Activated T-cell treated with anti-CD3 and anti-CD28 coated beads, Interleukin-2, amount 50 U/mL, for 48 hours (primary cell): Measurements from ENCODE around the gene BRCA1.

Experiments
- DNase-seq, 2 experiments: peaks; one replicate each; pipeline ENCODE4 v3.0.0-alpha.2; 2020

Gene BRCA1

DNA sequence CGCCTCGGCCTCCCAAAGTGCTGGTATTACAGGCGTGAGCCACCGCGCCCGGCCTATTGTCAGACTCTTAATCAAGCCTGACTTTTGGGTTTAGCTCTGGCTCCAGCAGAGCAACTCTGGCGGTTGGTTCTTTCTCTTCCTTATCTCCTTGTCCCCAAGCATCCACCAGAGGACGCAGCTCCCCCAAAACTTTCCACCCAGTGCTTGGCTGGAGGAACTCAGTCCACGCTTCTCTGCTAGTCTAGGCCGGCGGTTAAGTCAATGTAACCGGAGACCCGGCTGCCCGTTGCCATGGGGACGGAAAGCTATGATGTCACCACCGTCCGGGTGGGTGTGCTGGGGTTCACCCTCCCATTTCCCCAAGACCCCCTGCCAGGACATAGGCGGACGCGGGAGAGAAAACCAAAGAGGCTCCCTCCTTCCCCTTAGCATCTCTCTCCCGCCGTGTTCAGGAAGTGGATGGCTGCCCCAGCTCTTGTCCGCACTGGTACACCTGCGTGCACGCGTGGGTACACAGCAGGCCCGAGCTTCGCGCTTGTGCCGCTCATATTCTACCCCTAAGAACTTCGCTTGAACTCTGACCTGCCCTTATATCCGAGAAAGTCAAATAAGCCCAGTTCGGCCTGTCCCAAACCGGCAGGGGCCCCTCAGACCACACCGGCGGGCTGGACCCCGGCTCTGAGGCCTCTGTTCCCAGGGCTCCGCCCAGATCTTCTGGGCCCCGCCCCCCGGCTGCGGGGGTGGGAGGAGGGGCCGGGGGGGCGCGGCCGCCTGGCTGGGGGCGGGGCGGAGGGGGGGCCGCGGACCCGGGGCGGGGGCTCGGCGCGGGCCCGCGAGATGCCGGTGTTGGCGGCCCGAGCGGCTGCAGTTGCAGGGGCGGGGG is 100.5 kb downstream of the BRCA1 start, which contains the start of gene RND2:
Gene RND2, plus strand, starts transcription at position 825 of the 883 bp plus-strand sequence. CDS start 117 bp downstream, outside the sequence.
- peak; percentile 84 to 87 for DNase-seq

GRCh38 chr17:43021741-43022512 is 103.2 kb downstream of the BRCA1 start, which contains the start of gene VAT1:
VAT1 (minus strand) TSS chr17:43022385; CDS start chr17:43022322, 63 bp downstream.
- peak; percentile 78 to 80 for DNase-seq

GRCh38 chr17:43020789-43021740 is 104.1 kb downstream of the BRCA1 start:
- no peak for DNase-seq

GRCh38 chr17:43020030-43020621 is 105.0 kb downstream of the BRCA1 start:
- no peak for DNase-seq

DNA sequence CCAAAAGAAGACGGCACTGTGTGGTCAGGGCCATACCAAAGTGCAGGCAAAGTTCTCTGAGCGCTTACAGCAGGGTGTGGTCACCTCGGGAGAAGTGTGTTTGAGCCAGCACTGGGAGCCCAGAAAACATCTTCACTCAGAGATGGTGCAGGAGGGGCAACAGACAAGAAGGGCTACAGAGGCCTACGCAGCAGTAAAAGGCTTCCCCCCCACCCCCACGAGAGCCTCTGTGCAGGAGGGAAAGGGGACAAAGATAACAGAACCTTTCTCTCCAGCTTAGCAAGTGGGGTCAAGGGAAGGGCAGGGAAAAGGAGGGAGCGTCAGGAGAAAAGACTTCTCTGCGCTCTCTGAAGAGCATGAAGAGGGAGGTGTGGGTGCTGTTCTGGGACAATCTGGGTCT is 105.7 kb downstream of the BRCA1 start:
- no peak for DNase-seq

- DNase-seq = no peak
Observed at GRCh38 chr17:43018932-43019331, 106.2 kb downstream of the BRCA1 start.

- no peak for DNase-seq
Observed at GRCh38 chr17:43018008-43018853, 106.9 kb downstream of the BRCA1 start.

DNA sequence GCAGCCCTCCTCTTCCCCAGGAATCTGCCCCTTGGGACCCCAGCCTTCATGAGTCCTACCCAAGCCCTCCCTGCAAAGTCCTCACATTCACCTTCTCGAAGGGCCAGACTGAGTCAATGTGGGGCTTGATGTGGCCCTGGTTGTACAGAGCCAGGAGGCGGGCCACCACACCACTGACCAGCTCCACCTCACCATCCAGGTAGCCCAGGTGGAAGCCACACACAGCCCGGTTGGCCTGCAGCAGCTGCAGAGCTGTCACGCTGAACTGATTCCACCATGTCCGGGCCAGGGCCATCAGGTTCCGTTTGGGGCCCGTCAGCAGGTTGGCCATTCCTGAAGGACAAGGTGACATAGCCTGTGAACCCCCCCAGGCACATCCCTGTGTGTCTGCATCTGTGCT is 108.9 kb downstream of the BRCA1 start:
- no peak for DNase-seq

DNA sequence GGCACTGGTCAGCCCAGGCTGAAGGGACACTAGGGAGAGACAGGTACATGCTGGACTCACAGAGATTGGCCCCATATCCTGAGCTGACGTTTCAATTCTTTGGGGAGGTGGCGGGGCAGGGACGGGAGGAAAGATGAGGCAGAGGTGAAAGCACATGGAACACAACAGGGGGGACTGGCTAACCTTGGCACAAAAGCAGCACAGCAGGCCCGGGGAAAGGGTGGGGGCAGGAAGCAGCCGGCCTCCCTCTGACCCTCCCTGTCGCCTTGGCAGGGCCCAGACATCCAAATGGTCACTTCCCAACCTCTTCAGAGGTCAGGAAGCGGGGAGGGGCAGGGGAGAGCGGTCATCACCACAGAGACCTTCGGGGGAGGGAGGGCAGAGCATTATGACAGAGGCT is 109.6 kb downstream of the BRCA1 start:
- DNase-seq = no peak

DNA sequence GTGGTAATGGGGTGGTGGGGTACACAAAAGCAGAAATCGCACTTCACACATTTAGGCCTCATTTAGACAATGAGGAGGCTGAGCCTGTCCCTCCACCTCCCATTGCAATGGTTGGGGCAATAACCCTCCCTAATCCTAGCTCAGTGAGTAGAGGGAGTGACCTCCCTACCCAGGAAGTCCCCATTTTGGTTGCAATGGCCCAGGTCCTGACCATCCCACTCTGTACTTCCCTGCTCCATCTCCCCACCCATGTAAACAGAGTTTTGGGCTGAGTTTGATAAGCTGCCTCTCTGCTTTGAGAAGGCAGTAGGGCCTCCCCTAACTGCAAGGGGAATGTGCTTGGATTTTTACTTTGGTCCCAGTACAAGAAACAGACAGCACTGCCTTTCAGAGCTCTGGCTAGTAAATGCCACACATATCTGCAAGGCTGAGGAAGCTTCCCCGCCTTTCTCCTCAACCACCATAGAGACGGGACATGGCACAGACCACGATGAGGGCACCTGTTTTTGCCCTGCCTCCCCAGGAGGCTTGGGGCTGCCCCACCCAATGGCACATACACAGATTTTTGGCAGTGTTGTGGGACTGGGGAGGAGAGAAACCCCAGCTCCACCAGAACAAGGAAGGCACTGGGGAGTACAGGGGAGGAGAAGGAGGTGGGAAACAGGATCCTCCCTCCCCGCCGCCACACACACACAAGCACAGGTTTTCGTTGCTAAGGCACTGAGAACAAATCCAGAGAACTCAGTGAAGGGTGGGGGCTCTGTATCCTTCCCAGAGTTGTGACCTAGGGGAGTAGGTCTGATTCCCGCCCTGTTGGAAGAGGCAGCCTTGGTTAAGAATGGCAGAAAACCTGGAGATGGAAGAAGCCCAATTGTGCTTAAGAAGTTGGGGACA is 110.3 kb downstream of the BRCA1 start:
- DNase-seq = no peak

DNA sequence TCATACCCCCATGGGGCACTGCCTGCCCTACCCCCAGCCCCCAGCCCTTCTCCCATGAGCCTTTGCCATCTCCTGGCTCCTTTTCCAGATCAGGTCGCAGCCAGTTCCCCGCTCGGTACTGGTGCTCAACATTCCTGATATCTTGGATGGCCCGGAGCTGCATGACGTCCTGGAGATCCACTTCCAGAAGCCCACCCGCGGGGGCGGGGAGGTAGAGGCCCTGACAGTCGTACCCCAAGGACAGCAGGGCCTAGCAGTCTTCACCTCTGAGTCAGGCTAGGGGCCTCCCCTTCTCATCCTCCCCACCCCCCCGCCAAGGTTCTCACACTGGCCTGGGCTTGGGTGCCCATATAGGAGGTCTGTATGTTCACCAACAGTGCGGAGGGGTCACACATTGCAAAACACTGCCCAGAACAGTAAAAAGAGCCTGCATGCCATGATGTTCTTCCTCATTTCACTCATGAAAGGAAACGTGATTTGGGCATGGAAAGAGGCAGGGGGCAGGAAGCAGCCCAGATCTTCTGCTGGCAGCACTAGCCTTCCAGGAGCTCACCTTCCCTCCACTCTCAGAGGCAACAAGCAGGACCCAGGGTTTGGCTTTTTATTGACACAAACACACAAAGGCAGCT is 111.0 kb downstream of the BRCA1 start:
- DNase-seq = no peak

DNA sequence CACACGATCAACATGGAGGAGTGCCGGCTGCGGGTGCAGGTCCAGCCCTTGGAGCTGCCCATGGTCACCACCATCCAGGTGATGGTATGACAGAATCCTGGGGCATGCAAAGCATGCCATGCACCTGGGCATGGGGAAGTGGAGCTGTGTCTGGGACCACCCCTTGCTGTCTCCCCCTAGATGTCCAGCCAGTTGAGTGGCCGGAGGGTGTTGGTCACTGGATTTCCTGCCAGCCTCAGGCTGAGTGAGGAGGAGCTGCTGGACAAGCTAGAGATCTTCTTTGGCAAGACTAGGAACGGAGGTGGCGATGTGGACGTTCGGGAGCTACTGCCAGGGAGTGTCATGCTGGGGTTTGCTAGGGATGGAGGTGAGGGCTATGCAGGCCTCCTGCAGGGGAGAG is 111.9 kb downstream of the BRCA1 start:
- no peak for DNase-seq

GRCh38 chr17:43011728-43012472 is 113.3 kb downstream of the BRCA1 start:
- DNase-seq = no peak

DNA sequence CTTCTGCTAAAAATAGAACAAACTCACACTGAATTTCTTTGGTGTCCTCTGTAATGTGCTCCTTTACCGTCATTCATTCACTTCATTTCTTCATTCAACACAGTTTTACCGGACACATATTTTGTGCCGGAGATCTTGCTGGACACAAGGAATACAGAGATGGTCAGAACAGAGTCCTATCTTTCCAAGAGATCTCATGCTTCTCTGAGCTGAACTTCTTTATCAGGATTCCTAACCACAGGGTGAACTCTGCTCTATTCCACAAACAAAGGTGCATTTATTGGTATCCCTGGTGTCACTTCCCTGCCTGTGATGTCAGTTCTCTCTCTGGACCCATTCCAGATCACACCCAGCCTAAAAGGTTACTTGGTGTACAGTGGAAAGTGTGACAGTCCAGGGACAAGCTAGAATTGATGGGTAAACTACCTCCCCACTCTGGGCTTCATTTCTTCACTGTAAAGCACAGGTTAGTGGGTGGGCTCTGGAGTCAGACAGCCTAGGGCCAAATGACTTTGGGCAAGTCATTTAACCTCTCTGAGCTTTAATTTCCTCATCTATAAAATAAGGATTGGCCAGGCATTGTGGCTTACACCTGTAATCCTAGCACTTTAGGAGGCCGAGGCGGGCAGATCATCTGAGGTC is 114.4 kb downstream of the BRCA1 start:
- DNase-seq = no peak

DNA sequence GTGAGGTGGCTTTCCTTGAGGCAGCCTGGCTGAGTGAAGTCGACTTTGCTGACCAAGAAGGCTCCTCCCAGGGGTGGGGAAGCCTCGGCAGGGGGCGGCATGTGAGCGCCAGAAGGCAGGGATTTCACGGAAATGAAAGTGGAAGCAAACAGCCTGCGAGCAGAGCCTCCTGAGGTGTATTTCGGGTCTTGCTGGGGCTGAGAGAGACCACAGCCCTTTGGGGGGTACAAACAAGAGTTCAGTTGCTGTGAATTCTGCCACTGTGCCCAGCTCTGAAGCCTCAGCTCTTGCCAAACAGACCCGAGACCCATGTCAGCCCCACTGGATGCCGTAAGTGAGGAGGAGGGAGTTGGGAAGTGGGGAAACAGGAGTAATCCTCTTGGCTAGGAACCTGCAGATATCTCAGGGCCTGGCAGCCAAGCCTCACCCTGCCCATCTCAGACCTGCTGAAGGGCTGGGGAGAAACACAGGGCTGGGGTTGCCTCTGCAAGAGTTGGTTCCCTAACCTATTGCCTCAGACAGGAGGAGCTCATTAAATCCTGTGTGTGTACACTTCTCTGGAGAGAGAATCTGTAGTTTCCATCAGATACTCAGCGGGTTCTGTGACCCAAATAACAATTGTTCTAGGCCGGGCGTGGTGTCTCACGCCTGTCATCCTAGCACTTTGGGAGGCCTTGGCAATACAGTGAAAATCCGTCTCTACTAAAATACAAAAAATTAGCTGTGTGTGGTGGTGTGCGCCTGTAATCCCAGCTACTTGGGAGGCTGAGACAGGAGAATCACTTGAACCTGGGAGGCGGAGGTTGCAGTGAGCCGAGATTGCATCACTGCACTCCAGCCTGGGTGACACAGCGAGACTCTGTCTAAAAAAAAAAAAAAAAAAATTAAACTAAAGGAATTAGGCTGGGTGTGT is 118.3 kb downstream of the BRCA1 start, which contains the start of gene IFI35:
Gene IFI35, plus strand, starts transcription at position 146 of the 913 bp plus-strand sequence. Its CDS starts 164 bp downstream, at position 310.
- peak; percentile 90 to 91 for DNase-seq

DNA sequence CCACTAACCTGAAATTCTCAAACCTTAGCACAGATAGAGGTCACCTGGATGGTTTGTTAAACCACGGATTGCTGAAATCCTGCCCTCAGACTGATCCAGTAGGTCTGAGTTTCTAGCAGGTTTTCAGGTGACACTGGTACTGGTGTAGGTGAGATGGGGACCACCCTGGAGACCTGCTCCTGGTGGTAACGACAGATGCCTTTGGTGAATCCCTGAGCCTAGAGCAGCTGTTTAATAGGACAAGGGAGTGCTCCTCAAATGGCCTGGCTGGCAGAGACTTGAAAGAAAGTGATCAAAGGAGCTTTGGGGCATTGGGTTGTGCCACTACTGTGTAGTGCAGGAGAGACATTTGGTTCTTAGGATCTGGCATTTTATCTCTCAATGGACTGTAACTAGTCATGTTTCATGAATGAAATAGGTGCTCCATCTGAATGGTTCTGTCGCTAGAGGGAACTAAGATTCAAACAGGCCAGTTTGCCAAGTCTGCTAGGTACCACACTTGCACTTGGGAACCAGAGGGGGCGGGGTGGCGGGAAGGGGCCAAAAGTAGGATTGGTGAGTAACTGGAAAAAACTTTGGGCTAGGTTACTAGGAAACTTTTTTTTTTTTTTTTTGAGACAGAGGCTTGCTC is 121.5 kb downstream of the BRCA1 start:
- DNase-seq = peak in 1 of 2 experiments; percentile 44
